GM21390 (cell line): ENCODE results near the gene POLR2L.

ENCODE experiments used
- ATAC-seq: cut with Tn5 transposase; IDR thresholded peaks from one replicate; pipeline ENCODE4 v1.9.1; 2021; ENCODE audit not compliant: unreplicated experiment

The POLR2L gene

GRCh38 chr11:869399-870126 lies 27.2 kb upstream of the POLR2L start:
- ATAC-seq, result no peak

- ATAC-seq, result no peak
These were observed 26.5 kb upstream of the POLR2L start for GRCh38 chr11:868802-869201.

GRCh38 chr11:868394-868793 lies 26.1 kb upstream of the POLR2L start:
- no peak for ATAC-seq

- ATAC-seq, result no peak
These were observed 25.6 kb upstream of the POLR2L start for GRCh38 chr11:867856-868358.

- no peak for ATAC-seq
These were observed 24.2 kb upstream of the POLR2L start for GRCh38 chr11:866481-866880.

GRCh38 chr11:865462-866430 lies 23.4 kb upstream of the POLR2L start:
- ATAC-seq, result no peak

GRCh38 chr11:864898-865297 lies 22.6 kb upstream of the POLR2L start:
- no peak for ATAC-seq

GRCh38 chr11:863910-864827 lies 21.8 kb upstream of the POLR2L start:
- ATAC-seq, result no peak

- ATAC-seq, result no peak
These were observed 20.9 kb upstream of the POLR2L start for GRCh38 chr11:863023-863909.

GRCh38 chr11:862696-863022 lies 20.3 kb upstream of the POLR2L start:
- ATAC-seq, result no peak

GRCh38 chr11:862081-862661 lies 19.8 kb upstream of the POLR2L start:
- no peak for ATAC-seq

- no peak for ATAC-seq
These were observed 18.8 kb upstream of the POLR2L start for GRCh38 chr11:861105-861479.

GRCh38 chr11:860234-861104 lies 18.1 kb upstream of the POLR2L start:
- ATAC-seq, result no peak

- no peak for ATAC-seq
These were observed 17.2 kb upstream of the POLR2L start for GRCh38 chr11:859394-860131.

GRCh38 chr11:858762-859339 lies 16.5 kb upstream of the POLR2L start:
- ATAC-seq, result no peak

GRCh38 chr11:858053-858761 lies 15.9 kb upstream of the POLR2L start:
- no peak for ATAC-seq

GRCh38 chr11:856397-856796 lies 14.1 kb upstream of the POLR2L start:
- ATAC-seq, result no peak
